Brain pericyte (primary cell): ENCODE measurements around the gene SHISA6.

Experiments used
- DNase-seq: peaks from one replicate; pipeline ENCODE4 v3.0.0-alpha.2; 2012; ENCODE audit warnings: low read depth, low spot score

Gene SHISA6

GRCh38 chr17:11458279-11458678 lies 217.3 kb downstream of the SHISA6 start:
- no peak for DNase-seq

GRCh38 chr17:11459861-11460331 lies 218.9 kb downstream of the SHISA6 start:
- DNase-seq = no peak

GRCh38 chr17:11461993-11462548 lies 221.1 kb downstream of the SHISA6 start:
- no peak for DNase-seq

- no peak for DNase-seq
These were observed 226.6 kb downstream of the SHISA6 start for GRCh38 chr17:11467639-11468038.

GRCh38 chr17:11485336-11486100 lies 244.5 kb downstream of the SHISA6 start:
- DNase-seq = no peak

- DNase-seq = no peak
These were observed 245.3 kb downstream of the SHISA6 start for GRCh38 chr17:11486101-11486867.

GRCh38 chr17:11486868-11487310 lies 245.9 kb downstream of the SHISA6 start:
- no peak for DNase-seq

GRCh38 chr17:11487469-11487868 lies 246.5 kb downstream of the SHISA6 start:
- DNase-seq = no peak

GRCh38 chr17:11488407-11488806 lies 247.4 kb downstream of the SHISA6 start:
- DNase-seq = no peak

- no peak for DNase-seq
These were observed 249.2 kb downstream of the SHISA6 start for GRCh38 chr17:11490171-11490755.

GRCh38 chr17:11492511-11492910 lies 251.5 kb downstream of the SHISA6 start:
- DNase-seq = no peak

- DNase-seq = no peak
These were observed 252.9 kb downstream of the SHISA6 start for GRCh38 chr17:11493936-11494335.

GRCh38 chr17:11495613-11496012 lies 254.6 kb downstream of the SHISA6 start:
- no peak for DNase-seq

GRCh38 chr17:11499881-11500280 lies 258.9 kb downstream of the SHISA6 start:
- no peak for DNase-seq

- DNase-seq = no peak
These were observed 262.5 kb downstream of the SHISA6 start for GRCh38 chr17:11503308-11504035.

GRCh38 chr17:11506635-11507034 lies 265.6 kb downstream of the SHISA6 start:
- DNase-seq = no peak

GRCh38 chr17:11511696-11512095 lies 270.7 kb downstream of the SHISA6 start:
- DNase-seq = no peak

- no peak for DNase-seq
These were observed 273.6 kb downstream of the SHISA6 start for GRCh38 chr17:11514565-11514964.

GRCh38 chr17:11514981-11515680 lies 274.1 kb downstream of the SHISA6 start:
- no peak for DNase-seq

GRCh38 chr17:11515901-11516300 lies 274.9 kb downstream of the SHISA6 start:
- no peak for DNase-seq

GRCh38 chr17:11535231-11535630 lies 294.2 kb downstream of the SHISA6 start:
- DNase-seq = no peak
